ENCODE measurements around the gene VTCN1. TPM values are rescaled to one million over a fixed set of nuclear protein-coding genes. Genes with fewer than 3 reads are reported as not detected.
"Not testable (repeated sequence)": the region's sequence is repeated elsewhere in the genome, so short reads cannot be mapped to it uniquely, and the experiment has no call there.

VTCN1 gene
- polyA plus RNA-seq, 1 donor from 2014 or later: 2.1 TPM

DNA sequence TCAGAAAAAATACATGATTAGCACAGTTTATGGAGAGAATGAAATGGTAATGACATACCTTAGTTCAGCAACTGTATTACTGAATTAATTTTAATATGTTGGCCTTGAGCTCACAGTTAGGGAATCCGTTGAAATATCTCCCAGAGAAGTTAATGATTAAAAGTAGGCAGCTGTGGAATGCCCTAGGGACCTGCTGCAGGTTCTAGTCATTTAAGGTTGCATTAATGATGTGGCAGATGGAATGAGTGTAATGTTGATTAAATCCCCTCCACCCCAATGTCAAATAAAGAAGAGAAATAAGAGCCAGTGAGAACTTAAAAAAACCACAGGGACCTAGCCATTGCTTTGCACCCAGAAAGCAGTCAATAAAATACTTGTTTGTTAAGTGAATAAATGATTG lies 48.8 kb downstream of the VTCN1 start:
- H3F3A ChIP-seq (ENCODE audit: insufficient read depth, low read length, poor library complexity, severe bottlenecking): no peaks in the 10 kb centered on the region
- no peaks in the 10 kb centered on the region for H3K9me3 ChIP-seq (ENCODE audit: low read length)
- H4K20me1 ChIP-seq (ENCODE audit: insufficient read depth): no peaks in the 10 kb centered on the region
- no peaks in the 10 kb centered on the region for H3K36me3 ChIP-seq (ENCODE audit: insufficient read depth, low read length)
- H3K27ac ChIP-seq (ENCODE audit: low read length): no peak overlapping the region
- H3K4me2 ChIP-seq (ENCODE audit: low read length): no peak overlapping the region
- H3K79me2 ChIP-seq (replicated peaks; ENCODE audit: insufficient read depth, low read length): no peaks in the 10 kb centered on the region
- no peak overlapping the region for H2AFZ ChIP-seq (ENCODE audit: low read depth, low read length)
- H3K4me3 ChIP-seq (ENCODE audit: low read length): no peak overlapping the region
- H3K9me2 ChIP-seq (ENCODE audit: insufficient read depth, low read length): no peaks in the 10 kb centered on the region
- TF ChIP-seq EP300 (conservative IDR thresholded peaks at IDR 0.05; ENCODE audit: poor library complexity, severe bottlenecking): no peak
- TF ChIP-seq, protein P1, sequence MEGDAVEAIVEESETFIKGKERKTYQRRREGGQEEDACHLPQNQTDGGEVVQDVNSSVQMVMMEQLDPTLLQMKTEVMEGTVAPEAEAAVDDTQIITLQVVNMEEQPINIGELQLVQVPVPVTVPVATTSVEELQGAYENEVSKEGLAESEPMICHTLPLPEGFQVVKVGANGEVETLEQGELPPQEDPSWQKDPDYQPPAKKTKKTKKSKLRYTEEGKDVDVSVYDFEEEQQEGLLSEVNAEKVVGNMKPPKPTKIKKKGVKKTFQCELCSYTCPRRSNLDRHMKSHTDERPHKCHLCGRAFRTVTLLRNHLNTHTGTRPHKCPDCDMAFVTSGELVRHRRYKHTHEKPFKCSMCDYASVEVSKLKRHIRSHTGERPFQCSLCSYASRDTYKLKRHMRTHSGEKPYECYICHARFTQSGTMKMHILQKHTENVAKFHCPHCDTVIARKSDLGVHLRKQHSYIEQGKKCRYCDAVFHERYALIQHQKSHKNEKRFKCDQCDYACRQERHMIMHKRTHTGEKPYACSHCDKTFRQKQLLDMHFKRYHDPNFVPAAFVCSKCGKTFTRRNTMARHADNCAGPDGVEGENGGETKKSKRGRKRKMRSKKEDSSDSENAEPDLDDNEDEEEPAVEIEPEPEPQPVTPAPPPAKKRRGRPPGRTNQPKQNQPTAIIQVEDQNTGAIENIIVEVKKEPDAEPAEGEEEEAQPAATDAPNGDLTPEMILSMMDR (IDR thresholded peaks at IDR 0.05; ENCODE audit: poor library complexity, severe bottlenecking): no peak
- TF ChIP-seq SMC3 (conservative IDR thresholded peaks at IDR 0.05; ENCODE audit: poor library complexity): no peak
- TF ChIP-seq, protein P2, sequence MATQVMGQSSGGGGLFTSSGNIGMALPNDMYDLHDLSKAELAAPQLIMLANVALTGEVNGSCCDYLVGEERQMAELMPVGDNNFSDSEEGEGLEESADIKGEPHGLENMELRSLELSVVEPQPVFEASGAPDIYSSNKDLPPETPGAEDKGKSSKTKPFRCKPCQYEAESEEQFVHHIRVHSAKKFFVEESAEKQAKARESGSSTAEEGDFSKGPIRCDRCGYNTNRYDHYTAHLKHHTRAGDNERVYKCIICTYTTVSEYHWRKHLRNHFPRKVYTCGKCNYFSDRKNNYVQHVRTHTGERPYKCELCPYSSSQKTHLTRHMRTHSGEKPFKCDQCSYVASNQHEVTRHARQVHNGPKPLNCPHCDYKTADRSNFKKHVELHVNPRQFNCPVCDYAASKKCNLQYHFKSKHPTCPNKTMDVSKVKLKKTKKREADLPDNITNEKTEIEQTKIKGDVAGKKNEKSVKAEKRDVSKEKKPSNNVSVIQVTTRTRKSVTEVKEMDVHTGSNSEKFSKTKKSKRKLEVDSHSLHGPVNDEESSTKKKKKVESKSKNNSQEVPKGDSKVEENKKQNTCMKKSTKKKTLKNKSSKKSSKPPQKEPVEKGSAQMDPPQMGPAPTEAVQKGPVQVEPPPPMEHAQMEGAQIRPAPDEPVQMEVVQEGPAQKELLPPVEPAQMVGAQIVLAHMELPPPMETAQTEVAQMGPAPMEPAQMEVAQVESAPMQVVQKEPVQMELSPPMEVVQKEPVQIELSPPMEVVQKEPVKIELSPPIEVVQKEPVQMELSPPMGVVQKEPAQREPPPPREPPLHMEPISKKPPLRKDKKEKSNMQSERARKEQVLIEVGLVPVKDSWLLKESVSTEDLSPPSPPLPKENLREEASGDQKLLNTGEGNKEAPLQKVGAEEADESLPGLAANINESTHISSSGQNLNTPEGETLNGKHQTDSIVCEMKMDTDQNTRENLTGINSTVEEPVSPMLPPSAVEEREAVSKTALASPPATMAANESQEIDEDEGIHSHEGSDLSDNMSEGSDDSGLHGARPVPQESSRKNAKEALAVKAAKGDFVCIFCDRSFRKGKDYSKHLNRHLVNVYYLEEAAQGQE (IDR thresholded peaks at IDR 0.05; ENCODE audit: borderline replicate concordance): no peak
- no peak for TF ChIP-seq RAD21 (conservative IDR thresholded peaks at IDR 0.05)
- TF ChIP-seq EZH2 (IDR thresholded peaks at IDR 0.05; ENCODE audit: borderline replicate concordance, insufficient read depth, low read length, poor library complexity, severe bottlenecking): no peak
- no peak for TF ChIP-seq MXI1 (conservative IDR thresholded peaks at IDR 0.05; ENCODE audit: poor library complexity, severe bottlenecking)
- no peak for TF ChIP-seq POLR2AphosphoS5 (IDR thresholded peaks at IDR 0.05)
- TF ChIP-seq TAF1 (IDR thresholded peaks at IDR 0.05; ENCODE audit: low read depth): no peak
- no peak overlapping the region for H3K9ac ChIP-seq (ENCODE audit: low read length)
- H3K27me3 ChIP-seq (ENCODE audit: insufficient read depth, low read depth, low read length): no peaks in the 10 kb centered on the region

DNA sequence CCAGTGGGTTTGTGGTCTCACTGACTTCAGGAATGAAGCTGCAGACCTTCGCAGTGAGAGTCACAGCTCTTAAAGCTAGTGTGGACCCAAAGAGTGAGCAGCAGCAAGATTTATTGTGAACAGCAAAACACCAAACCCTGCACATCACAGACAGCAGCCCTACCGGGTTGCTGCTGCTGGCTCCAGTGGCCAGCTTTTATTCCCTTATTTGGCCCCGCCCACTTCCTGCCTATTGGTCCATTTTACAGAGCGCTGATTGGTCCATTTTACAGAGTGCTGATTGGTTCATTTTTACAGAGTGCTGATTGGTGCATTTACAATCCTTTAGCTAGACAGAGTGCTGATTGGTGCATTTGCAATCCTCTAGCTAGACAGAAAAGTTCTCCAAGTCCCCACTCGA lies 59.4 kb downstream of the VTCN1 start:
- H3K27ac ChIP-seq (ENCODE audit: low read length); H3F3A ChIP-seq (ENCODE audit: insufficient read depth, low read length, poor library complexity, severe bottlenecking): not testable (repeated sequence)

DNA sequence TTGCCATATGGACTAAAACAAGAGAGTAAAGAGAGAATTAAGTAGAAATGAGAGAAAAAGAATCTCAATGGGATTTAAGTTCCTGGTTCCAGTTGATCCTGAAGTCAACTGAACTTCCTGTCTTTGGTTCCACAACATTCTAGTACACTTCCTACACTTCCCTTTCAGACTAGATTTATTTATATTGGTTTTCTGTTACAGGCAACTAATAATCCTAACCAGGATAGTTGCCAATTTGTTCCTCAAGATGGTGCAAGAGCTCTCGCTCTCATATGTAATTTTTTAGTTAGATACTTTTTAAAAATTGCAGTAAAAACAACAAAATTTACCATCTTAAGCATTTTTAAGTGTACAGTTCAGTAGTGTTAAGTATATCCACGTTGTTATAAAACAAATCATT lies 60.4 kb downstream of the VTCN1 start:
- Histone ChIP-seq H3K79me2 (replicated peaks; ENCODE audit: insufficient read depth, low read length) (no peaks in the 10 kb centered on the region), H3K27me3 (ENCODE audit: insufficient read depth, low read depth, low read length) (no peaks in the 10 kb centered on the region), H3K9ac (ENCODE audit: low read length) (no peak overlapping the region), H3K36me3 (ENCODE audit: insufficient read depth, low read length) (no peaks in the 10 kb centered on the region), H3K4me3 (ENCODE audit: low read length) (no peak overlapping the region), H3K4me2 (ENCODE audit: low read length) (no peak overlapping the region), H3K9me3 (ENCODE audit: low read length) (no peaks in the 10 kb centered on the region), H3K9me2 (ENCODE audit: insufficient read depth, low read length) (no peaks in the 10 kb centered on the region), H3K27ac (ENCODE audit: low read length) (no peak overlapping the region), H2AFZ (ENCODE audit: low read depth, low read length) (no peak overlapping the region), H3F3A (ENCODE audit: insufficient read depth, low read length, poor library complexity, severe bottlenecking) (no peaks in the 10 kb centered on the region), H4K20me1 (ENCODE audit: insufficient read depth) (no peaks in the 10 kb centered on the region)
- TF ChIP-seq POLR2AphosphoS5 (IDR thresholded peaks at IDR 0.05) (no peak), TAF1 (IDR thresholded peaks at IDR 0.05; ENCODE audit: low read depth) (no peak), EZH2 (IDR thresholded peaks at IDR 0.05; ENCODE audit: borderline replicate concordance, insufficient read depth, low read length, poor library complexity, severe bottlenecking) (no peak), EP300 (conservative IDR thresholded peaks at IDR 0.05; ENCODE audit: poor library complexity, severe bottlenecking) (no peak), SMC3 (conservative IDR thresholded peaks at IDR 0.05; ENCODE audit: poor library complexity) (no peak), RAD21 (conservative IDR thresholded peaks at IDR 0.05) (no peak), MXI1 (conservative IDR thresholded peaks at IDR 0.05; ENCODE audit: poor library complexity, severe bottlenecking) (no peak)
- TF ChIP-seq, protein P2 (IDR thresholded peaks at IDR 0.05; ENCODE audit: borderline replicate concordance): no peak
- TF ChIP-seq, protein P1 (IDR thresholded peaks at IDR 0.05; ENCODE audit: poor library complexity, severe bottlenecking): no peak

More for the DNA sequence above, 59.4 kb downstream of the VTCN1 start:
- H3K27me3 ChIP-seq (ENCODE audit: insufficient read depth, low read depth, low read length); H3K9me3 ChIP-seq (ENCODE audit: low read length); H3K36me3 ChIP-seq (ENCODE audit: insufficient read depth, low read length); H3K79me2 ChIP-seq (replicated peaks; ENCODE audit: insufficient read depth, low read length); H3K4me2 ChIP-seq (ENCODE audit: low read length); H4K20me1 ChIP-seq (ENCODE audit: insufficient read depth); H3K9me2 ChIP-seq (ENCODE audit: insufficient read depth, low read length); H2AFZ ChIP-seq (ENCODE audit: low read depth, low read length); H3K4me3 ChIP-seq (ENCODE audit: low read length); H3K9ac ChIP-seq (ENCODE audit: low read length): not testable (repeated sequence)

All from neural cell (in vitro differentiated cells).